ENCODE measurements around the gene PNPLA3.

The PNPLA3 gene

GRCh38 chr22:43931771-43932170, 8.2 kb downstream of the PNPLA3 start:
- Mint-ChIP-seq H3K36me3 (ENCODE audit: low read depth) (peaks cover 27% of the 10 kb centered on the region), H3K4me3 (no peak overlapping the region), H3K4me1 (no peaks in the 10 kb centered on the region), H3K27ac (no peak overlapping the region), H3K27me3 (ENCODE audit: low read depth) (no peaks in the 10 kb centered on the region), H3K9me3 (no peaks in the 10 kb centered on the region)
- TF ChIP-seq CTCF (IDR thresholded peaks at IDR 0.05; ENCODE audit: unreplicated experiment in 3 of 3) = no peak

GRCh38 chr22:43941449-43941848, 17.8 kb downstream of the PNPLA3 start:
- TF ChIP-seq CTCF (IDR thresholded peaks at IDR 0.05; ENCODE audit: unreplicated experiment in 3 of 3) = no peak
- peaks cover 66% of the 10 kb centered on the region for H3K36me3 Mint-ChIP-seq (ENCODE audit: low read depth)
- no peak overlapping the region for H3K27ac Mint-ChIP-seq
- H3K9me3 Mint-ChIP-seq = peaks cover 8% of the 10 kb centered on the region
- no peaks in the 10 kb centered on the region for H3K4me1 Mint-ChIP-seq
- H3K27me3 Mint-ChIP-seq (ENCODE audit: low read depth) = no peaks in the 10 kb centered on the region
- H3K4me3 Mint-ChIP-seq = no peak overlapping the region

GRCh38 chr22:43944670-43945430, 21.2 kb downstream of the PNPLA3 start:
- peaks cover 46% of the 10 kb centered on the region for H3K36me3 Mint-ChIP-seq (ENCODE audit: low read depth)
- no peak overlapping the region for H3K27ac Mint-ChIP-seq
- H3K9me3 Mint-ChIP-seq = peaks cover 8% of the 10 kb centered on the region
- H3K4me1 Mint-ChIP-seq = no peaks in the 10 kb centered on the region
- no peaks in the 10 kb centered on the region for H3K27me3 Mint-ChIP-seq (ENCODE audit: low read depth)
- no peak for TF ChIP-seq CTCF (IDR thresholded peaks at IDR 0.05; ENCODE audit: unreplicated experiment in 3 of 3)
- no peak overlapping the region for H3K4me3 Mint-ChIP-seq

GRCh38 chr22:43945632-43946383, 22.2 kb downstream of the PNPLA3 start:
- Mint-ChIP-seq H3K4me1 (no peaks in the 10 kb centered on the region), H3K27ac (no peak overlapping the region), H3K9me3 (peaks cover 8% of the 10 kb centered on the region), H3K4me3 (no peak overlapping the region), H3K27me3 (ENCODE audit: low read depth) (no peaks in the 10 kb centered on the region), H3K36me3 (ENCODE audit: low read depth) (peaks cover 40% of the 10 kb centered on the region)
- TF ChIP-seq CTCF (IDR thresholded peaks at IDR 0.05; ENCODE audit: unreplicated experiment in 3 of 3) = peak; percentile 44 to 62 (median 48)

- Mint-ChIP-seq H3K27ac (no peak overlapping the region), H3K9me3 (peaks cover 8% of the 10 kb centered on the region), H3K4me1 (no peaks in the 10 kb centered on the region), H3K27me3 (ENCODE audit: low read depth) (no peaks in the 10 kb centered on the region), H3K4me3 (no peak overlapping the region), H3K36me3 (ENCODE audit: low read depth) (peaks cover 39% of the 10 kb centered on the region)
- TF ChIP-seq CTCF (IDR thresholded peaks at IDR 0.05; ENCODE audit: unreplicated experiment in 3 of 3) = no peak
These were observed 22.7 kb downstream of the PNPLA3 start for GRCh38 chr22:43946384-43946667.

Data from nephron (organoid).